Activated CD8-positive, alpha-beta memory T cell treated with anti-CD3 and anti-CD28 coated beads, Interleukin-2, amount 50 U/mL, for 24 hours (primary cell): ENCODE results near the gene LRRN2.
"Not testable (repeated sequence)": the region's sequence is repeated elsewhere in the genome, so short reads cannot be mapped to it uniquely, and the experiment has no call there.

Source experiments
- DNase-seq: peaks from one replicate; pipeline ENCODE4 v3.0.0-alpha.2; 2020; ENCODE audit errors: extremely low read depth

Gene LRRN2

DNA sequence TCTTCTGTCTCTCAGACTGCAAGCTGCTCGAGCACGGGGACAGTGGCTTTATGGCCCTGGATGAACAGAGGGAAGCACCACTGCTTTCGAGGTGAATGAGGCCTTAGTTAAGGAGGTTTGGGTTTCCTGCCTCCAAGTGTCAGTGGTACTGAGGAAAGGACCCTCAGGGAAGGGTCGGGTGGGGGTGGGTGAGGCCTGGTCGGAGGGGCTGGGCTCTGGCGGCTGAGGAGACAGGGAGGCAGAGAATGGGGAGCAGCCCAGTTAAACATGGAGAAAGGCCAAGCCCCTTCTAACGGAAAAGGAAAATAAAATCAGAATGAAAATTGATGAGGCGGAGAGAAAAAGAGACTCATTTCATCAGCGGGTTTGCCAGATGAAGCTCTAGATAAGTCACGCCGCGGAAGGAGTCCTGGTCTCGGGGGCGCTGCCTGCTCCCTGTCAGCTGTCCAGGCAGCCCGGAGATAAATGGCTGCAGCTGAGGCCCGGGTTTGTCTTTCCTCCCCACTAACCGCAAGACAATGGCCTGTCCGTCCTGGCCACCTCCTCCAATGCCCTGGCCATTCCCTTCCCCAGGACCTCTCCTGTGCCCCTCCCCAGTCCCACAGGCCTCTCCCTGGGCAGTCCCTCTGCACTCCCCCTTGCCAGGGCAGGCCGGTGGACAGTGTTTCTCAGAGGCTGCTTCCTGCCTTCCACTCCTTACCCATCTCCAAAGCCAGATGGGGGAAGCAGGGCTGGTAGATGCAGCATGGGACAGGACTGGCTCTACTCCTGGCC, 55.2 kb downstream of the LRRN2 start:
- no peak for DNase-seq

DNA sequence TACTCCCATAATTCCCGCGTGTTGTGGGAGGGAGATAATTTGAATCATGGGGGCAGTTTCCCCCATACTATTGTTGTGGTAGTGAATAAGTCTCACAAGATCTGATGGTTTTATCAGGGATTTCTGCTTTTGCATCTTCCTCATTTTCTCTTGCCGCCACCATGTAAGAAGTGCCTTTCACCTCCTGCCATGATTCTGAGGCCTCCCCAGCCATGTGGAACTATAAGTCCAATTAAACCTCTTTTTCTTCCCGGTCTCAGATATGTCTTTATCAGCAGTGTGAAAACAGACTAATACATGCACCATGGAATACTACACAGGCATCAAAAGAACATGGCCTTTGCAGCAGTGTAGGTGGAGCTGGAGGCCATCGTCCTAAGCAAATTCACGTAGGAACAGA, 56.1 kb downstream of the LRRN2 start:
- not testable (repeated sequence) for DNase-seq

DNA sequence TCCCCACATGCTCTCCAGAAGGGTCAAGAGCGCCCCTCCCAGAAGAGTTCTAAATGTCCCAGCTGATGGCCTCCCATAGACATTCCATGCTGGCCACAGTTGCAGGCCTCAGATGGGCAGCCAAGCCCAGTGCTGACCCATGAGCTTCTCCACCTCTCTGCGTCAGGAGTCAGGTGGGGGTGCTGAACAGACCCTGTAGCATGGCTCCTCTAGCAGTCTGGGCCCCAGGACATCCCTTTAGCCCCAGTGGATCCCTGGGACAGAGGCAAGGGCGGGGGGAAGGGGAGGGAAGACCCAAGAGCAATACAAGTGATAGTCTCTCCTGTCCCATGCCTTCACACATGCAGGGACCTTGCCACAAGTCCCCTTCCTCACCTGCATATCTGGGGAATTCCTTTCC, 56.7 kb downstream of the LRRN2 start:
- DNase-seq = no peak

DNA sequence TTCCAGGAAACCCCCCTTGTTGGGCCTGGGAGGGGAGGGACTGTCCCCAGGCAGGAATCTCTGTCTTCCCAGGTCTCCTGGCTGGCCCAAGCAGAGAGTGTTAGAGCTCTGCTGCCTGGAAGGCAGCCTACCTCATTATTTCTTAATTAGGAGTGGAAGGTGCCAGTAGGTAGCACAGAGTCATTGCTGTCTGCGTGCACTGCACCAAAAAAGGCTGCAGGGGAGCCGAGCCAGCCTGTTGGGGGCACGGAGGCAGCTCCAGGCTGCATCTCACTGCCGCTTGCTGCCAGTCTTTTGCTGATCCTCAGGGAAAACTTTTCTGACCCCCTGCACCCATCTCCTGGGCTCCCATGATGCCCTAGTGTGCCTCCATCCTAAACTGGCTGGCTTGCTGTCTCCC, 58.1 kb downstream of the LRRN2 start:
- no peak for DNase-seq

DNA sequence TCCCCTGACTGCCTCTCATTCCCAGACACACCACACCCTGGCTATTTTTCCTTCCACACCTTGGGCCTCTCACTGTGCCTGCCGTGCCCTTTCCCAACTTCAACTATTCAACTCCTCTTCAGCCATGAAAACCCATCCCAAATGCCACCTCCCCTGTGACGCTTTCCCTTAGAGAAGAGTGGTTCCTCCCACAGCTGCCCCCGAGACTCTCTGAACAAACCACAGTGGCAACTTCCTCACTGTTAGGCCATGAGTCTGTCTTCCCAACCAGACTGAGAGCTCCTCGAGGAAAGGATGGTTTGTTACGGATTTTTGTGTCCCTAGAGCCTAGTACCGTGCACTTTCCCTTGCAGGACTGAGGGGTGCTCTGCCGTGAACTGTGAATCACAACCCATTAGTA, 59.2 kb downstream of the LRRN2 start:
- no peak for DNase-seq

DNA sequence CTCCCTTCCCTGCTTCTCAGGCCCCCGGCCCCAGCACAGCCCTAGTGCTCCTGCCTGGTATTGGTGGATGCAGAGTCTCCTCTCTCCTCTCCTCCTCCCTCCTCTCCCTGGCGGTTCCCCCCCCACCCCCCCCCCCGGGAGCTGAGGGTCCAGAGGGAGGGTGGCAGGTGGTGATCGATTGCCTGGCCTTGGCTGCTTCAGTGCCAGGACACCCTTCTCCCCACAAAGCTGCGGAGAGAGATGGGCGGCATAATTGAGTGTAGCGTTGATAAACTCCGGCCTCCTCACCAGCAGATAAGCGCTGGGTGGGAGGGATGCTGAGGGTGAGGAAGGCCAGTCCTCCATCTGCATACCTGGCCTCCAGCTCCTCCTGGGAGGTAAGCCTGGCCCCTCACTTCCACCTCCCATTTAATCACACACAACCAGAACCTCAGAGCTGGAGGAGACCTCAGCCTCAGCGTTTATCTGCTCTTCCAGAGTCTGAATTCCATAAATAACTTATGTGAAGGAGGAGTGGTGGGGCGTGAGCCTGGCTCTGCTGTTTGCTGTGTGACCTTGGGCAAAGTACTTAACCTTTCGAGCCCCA, 60.8 kb downstream of the LRRN2 start:
- DNase-seq = no peak

DNA sequence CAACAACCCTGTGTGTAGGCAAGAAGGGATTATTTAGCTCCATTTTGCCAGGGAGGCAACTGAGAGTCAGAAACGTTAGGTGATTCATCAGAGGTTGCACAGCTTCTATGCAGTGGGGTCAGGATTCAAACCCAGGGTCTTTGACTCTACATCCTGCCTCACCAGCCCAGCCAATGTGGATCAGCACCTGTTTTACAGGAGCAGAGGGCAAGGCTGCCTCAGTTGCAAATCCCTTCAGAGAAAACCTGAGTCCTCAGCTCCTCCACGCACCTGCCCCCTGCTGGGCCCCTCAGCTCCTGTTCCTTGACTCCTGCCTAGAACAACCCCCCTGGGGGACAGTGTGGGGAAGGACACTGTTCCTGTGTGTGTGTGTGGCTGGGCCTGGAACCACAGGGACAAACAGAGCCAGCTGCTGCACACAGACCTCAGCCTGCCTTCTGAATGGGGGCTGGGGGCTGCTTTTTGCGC, 61.6 kb downstream of the LRRN2 start:
- DNase-seq = no peak

DNA sequence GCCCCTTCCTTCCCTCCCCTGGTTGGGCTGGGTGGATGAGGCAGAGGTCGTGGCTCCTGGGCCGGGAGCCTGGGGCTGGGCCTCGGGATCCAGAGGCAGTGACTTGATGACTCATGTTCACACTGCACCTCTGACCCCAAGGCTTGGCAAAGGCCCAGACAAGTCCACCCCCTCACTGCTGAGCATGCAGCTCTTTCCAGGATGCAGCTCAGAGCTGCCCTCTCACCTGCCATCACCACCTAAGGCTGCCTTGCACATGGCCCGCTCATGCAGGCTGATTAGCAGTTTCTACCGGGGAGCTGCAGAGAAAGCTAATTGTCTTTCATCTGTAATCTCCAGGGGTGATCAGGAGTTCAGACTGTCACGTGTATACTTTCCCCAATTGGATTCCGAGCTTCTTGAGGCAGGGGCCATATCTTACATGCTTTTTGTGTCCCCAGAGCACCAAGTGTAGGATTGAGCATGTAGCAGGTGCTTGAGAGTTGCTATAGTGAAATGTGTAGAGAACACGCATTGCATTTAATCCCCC, 62.1 kb downstream of the LRRN2 start:
- no peak for DNase-seq

DNA sequence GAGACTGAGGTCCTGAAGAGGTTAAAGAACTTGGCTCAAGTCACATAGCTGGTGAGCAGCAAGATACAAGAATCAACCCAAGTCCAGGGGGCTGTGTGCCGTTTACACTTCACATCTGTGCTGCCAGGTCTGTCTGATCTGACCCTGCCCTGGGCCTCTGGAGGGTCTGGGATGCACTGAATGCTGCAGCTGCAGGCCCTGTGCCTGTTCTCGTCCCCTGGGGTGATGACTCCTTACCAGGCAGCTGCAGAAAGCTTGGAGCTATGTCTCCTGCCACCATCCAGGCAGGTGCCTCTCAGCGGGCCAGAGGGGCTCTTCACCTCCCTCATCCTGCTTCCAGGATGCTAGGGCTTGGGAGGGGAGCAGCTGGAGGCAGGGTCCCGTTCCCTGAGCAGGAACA, 63.5 kb downstream of the LRRN2 start:
- no peak for DNase-seq

DNA sequence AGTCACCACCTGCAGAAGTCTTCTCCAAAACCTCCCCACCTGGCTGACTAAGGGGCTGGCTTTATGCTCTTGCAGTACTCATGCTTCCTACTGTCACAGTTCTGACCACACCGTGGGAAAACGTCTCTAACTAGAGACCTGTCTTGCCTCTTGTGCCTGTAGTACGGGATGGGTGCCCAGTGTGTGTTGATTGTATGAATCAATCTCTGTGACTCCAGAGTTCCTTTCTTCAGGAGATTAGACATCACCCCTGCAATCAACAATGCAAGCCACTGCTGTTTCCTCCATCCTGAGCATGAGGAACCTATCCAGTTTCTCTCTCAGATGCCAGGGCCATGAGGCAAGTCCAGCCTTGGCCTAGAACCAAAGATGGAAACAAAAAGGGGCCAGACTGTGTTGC, 64.1 kb downstream of the LRRN2 start:
- no peak for DNase-seq

DNA sequence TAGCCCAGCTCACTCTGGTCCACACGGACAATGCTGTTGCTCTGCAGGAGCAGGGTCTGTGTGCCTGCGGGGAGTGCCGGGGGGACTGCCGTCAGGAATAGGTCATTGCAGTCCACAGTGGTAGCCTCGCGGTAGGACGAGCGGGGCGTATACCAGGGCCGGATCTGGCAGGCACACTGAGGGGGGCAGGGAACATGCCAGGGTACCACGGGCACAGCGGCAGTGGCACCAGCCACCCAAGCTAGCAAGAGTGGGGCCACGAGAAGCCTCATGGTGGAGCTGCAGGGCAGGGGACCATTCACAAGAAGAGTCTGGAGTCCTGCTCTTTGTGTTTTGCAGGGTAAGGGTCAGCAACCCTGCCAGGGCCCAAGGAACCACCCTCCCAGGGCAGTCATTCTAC, 65.8 kb downstream of the LRRN2 start:
- DNase-seq = no peak

DNA sequence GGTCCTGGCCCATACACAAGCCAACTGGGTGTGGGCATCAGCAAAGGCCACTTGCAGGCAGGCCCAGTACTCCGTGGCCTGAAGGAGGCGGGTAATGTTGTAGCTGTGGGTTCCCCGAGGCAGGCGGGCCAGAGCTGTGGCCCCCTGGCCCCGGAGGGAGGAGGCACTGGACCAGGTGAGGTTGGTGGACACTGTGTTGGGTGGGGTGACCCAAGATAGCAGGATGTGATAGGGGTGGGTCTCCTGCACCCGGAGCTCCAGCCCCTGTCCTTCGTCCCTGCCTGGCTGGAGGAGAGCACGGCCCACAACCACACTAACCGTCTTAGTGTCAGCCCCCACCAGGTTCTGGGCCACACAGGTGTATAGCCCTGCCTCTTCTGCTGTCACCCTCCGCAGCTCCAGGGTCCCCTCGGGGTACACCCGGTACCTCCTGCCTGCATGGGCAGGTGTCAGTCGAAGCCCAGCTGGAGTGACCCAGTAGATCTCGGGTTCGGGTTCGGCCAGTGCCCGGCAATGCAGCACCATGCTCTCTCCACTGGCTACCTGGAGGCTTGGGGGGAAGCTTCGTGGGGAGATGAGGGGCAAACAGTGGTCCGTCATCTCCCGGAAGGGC, 67.3 kb downstream of the LRRN2 start:
- no peak for DNase-seq

DNA sequence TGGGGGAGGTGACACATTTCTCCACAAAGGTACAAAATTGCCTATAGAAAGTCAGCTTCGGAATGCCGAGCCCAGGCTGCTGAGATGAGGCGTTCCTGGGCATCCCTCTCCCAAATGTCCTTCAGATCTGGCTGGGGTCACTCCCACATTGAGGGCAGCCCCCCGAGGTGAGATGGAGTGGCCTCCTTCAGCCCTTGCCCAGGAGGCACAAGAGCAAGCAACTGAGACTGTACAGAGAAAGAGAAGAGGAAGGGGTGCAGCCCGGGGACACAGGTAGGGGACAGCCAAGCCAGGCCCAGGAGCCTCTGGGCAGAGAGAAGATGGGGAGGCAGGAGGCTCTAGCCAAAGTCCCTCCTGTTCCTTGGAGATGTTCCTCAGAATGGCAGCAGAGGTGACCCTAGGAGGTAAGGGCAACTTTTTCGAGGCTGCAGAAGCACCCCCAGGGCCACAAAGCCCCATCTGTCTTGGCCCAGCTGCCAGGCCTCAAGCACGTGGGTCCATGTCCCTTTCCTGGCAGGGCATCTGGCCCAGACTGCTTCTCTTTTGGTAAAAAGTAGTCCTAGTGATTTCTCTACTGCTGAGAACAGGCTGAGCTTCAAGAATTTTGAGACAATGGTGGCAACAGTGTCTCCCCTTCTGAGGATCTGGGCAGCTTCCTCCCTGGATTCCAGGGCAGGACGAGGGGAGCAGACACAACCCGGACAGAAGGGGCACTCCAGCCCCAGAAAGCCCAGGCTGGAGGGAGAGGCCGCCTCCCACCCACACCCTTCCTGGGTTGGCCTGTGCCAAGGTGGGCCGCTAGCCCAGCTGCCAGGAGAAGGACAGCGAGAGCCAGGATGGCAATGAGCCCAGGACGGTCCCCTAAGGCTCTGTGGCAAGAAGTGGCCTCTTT, 68.0 kb downstream of the LRRN2 start:
- DNase-seq = no peak

DNA sequence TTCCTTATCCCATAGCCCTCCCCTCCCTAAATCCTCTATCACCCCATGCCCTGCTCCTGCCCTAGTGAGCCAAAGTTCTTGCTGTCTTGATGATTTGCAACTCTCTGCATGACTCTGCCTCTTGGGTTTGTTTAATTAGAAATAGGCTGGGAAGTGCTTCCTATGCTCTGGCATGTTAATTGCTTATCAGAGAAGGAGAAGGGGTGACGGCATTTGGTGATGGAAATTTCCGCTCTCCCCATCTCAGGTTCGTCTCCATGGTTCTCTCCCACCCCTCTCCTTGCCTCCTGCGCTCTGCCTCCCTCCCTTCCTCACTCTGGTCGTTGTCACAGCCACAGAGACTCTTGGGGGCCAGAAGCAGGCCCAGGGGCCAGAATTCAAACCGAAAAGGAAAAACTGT, 68.9 kb downstream of the LRRN2 start:
- no peak for DNase-seq

DNA sequence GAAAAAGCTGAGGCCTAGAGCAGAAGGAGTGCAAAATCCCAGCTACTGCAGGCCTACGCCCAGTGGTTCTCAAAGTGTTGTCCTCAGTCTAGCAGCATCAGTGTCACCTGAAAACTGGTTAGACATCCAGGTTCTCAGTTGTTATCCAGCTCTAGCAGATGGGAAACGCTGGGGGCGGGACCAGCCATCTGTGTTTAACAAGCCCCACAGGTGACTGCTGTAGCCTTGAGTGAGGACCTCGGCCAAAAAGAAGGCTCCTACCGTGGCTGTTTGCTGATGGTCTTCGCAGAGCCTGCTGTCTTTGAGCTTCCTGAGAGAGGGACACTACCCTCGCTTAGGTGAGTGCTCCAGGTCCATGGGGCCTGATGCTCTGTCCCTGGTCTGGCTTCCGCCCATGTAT, 69.7 kb downstream of the LRRN2 start:
- DNase-seq = no peak

DNA sequence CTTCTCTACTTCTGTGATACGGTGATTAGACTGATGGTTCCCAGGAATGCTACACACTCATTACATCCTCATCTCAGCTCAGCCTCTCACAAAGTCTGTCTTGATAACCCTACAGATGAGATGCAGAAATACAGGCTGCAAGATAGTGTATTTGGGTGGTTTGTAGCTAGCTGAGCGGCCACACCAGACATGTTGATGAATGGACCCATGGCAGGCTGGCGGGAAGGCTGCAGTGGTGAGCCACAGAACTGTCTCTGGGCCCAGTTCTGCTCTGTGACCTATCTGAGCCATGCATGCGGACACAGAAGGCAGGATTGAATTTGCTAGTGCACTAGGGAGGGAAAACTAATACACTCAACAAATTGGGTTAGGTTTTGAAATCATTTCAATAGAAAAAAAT, 71.9 kb downstream of the LRRN2 start:
- DNase-seq = no peak

DNA sequence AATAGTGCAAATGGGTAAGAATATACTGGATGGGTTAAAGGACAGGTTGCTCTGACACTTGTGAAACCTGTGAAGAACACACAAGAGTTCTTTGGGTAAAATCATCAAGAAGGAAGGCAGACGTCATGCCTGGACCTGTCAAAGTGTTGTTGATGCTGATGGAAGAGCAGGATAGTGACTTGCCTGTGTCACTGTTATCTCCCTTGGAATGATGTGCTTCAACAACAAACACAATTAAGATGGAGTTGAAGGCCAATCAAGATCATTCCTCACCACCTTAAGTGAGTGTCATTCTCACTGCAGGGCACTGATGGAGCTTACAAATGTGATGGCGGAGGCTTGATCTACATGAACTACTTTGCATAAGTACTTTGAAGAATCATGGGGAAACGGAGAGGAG, 73.2 kb downstream of the LRRN2 start:
- no peak for DNase-seq

DNA sequence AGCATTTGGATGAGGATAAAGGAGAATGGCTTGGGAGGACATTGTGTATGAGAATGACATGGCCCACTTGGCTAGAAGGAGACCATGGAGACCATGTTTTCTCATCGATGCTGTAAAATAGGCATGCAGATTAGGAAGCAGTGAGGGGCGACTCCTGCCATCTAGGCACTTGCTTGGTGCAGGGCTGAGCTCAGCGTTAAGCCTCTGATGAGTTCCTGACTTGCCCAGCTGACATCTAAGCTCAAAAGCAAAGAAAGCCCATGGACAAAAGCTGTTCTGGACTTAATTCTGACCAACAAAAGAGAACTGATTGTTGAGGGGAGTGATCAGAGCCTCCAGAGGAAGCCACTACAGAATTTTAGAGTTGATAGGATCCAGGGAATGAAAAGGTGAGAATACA, 74.5 kb downstream of the LRRN2 start:
- no peak for DNase-seq

DNA sequence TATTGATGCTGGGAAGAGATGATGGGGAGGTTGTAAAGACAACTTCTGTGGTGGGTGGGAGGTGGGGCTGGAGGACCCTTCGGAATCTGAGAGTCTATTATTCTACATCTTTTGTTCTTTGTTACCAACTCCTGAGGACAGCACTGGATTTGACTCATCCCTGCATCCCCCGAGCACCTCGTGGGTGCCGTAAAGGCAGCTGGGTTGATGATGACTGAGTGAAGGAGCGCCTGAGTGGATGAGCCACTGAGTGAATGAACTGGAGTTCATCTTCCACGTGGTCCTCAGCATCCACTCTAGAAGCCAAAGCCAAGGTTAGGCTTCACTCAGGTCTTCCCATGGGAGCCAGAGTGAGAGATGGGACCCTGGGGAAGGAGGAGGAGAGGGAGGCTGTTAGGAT, 77.6 kb downstream of the LRRN2 start:
- DNase-seq = no peak

DNA sequence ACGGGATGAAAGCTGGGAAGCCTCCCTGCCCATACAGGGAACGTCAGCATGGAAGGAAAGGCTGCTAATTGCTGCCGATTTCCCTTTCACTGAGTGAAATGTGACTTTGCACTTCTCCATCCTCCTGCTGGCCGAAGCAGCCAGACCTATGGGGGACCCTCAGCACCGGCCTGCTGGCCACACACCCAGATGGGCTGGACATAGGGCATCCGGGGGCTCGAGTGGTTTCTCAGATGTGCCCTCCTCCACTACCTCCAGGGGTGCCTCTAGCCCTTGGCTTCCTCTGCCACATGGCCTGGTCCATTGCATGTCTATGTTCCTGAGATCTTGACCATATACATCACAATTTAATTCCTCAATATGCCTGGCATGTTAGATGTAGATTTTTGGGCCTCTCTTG, 79.7 kb downstream of the LRRN2 start:
- no peak for DNase-seq

DNA sequence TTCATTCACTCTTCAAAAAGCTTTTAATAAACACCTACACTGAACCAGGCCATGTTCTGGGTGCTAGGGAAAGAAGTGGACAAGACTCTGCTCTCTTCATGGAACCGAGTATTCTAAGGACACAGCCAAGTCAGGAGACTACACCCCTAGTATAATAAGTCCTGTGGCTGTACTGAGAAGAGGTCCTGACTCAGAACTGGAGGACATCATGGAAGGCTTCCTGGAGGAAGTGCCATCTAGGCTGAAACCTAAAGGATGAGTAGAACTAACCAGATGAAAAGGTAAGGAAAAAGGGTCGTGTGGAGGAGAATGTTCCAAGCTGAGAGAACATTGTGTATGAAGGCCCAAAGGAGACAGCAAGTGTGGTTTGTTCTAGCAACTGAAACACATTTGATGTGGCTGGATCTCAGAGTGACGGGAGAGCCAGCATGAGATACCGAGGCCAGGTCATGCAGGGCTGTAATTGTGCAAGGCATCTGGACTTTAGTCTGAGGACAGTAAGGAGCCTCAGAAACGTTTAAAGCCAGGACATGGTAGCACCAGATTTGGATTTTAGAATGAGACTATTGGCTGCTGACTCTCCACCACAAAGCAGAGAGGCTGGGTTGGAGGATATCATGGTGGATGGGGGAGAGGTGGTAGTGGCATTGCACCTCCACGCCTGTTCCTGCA, 82.5 kb downstream of the LRRN2 start:
- no peak for DNase-seq
